Measurements from ENCODE around the gene USP24.

- no peak for TF ChIP-seq EZH2 (IDR thresholded peaks at IDR 0.05; ENCODE audit: borderline replicate concordance, insufficient read depth, low read length, poor library complexity, severe bottlenecking)
- no peak for TF ChIP-seq CTCF (IDR thresholded peaks at IDR 0.05; ENCODE audit: poor library complexity, severe bottlenecking)
- no peak for TF ChIP-seq REST (IDR thresholded peaks at IDR 0.05; ENCODE audit: borderline replicate concordance)
- no peak for TF ChIP-seq MXI1 (conservative IDR thresholded peaks at IDR 0.05; ENCODE audit: poor library complexity, severe bottlenecking)
These were observed 44.7 kb downstream of the USP24 start for GRCh38 chr1:55170426-55170825.

All from neural cell (in vitro differentiated cells).